GM23248 (cell line): ENCODE measurements around the gene SKAP1.

Source experiments
- EZH2 ChIP-seq: fragments of 200-600 bp; sonication (generic); IDR thresholded peaks from 2 replicates; pipeline ENCODE4 v1.6.1; 2018; ENCODE audit warnings: antibody characterized with exemption, mild to moderate bottlenecking; ENCODE audit not compliant: insufficient read depth, poor library complexity, severe bottlenecking
- EZH2phosphoT487 ChIP-seq: fragments of 200-600 bp; sonication (generic); IDR thresholded peaks from 2 replicates; pipeline ENCODE4 v1.6.1; 2018; ENCODE audit warnings: antibody characterized with exemption, moderate library complexity, mild to moderate bottlenecking, low read depth; ENCODE audit not compliant: insufficient read depth

DNA sequence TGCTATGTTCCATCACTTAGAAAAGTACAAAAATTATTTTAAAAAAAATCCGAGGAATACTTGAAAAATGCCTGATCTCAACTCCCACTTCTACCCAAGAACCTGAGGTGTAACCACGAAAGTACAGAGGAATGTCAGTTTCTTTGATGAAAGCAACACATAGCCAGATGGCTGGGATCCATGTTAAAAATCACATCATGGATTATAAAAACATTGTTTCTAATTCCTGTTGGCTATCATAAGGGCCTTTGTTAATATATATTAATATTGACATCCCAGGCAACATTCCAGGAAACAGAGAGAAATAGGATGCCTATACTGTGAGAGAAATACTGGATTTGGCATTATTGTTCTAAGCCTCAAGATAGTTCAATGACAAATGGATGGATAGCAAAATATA is 115.3 kb downstream of the SKAP1 start:
- no peak for TF ChIP-seq EZH2
- TF ChIP-seq EZH2phosphoT487, result no peak
